ENCODE results near the gene ERCC2.

The ERCC2 gene

GRCh38 chr19:45402298-45403061 lies 32.1 kb upstream of the ERCC2 start:
- in situ Hi-C loops (cut with MboI; ENCODE audit: low sequenced_read_pairs), result no loop called here

- in situ Hi-C loops (cut with MboI; ENCODE audit: low sequenced_read_pairs), result no loop called here
These were observed 31.4 kb upstream of the ERCC2 start for GRCh38 chr19:45401815-45402214.

- in situ Hi-C loops (cut with MboI; ENCODE audit: low sequenced_read_pairs), result no loop called here
These were observed 29.8 kb upstream of the ERCC2 start for GRCh38 chr19:45400192-45400591.

GRCh38 chr19:45395821-45396617 lies 25.6 kb upstream of the ERCC2 start:
- in situ Hi-C loops (cut with MboI; ENCODE audit: low sequenced_read_pairs), result no loop called here

GRCh38 chr19:45391871-45392665 lies 21.7 kb upstream of the ERCC2 start:
- in situ Hi-C loops (cut with MboI; ENCODE audit: low sequenced_read_pairs), result no loop called here

- in situ Hi-C loops (cut with MboI; ENCODE audit: low sequenced_read_pairs), result no loop called here
These were observed 21.0 kb upstream of the ERCC2 start for GRCh38 chr19:45391346-45391745.

GRCh38 chr19:45385392-45386221 lies 15.2 kb upstream of the ERCC2 start:
- in situ Hi-C loops (cut with MboI; ENCODE audit: low sequenced_read_pairs), result no loop called here

GRCh38 chr19:45382426-45382825 lies 12.1 kb upstream of the ERCC2 start:
- in situ Hi-C loops (cut with MboI; ENCODE audit: low sequenced_read_pairs), result no loop called here

GRCh38 chr19:45380107-45380506 lies 9.7 kb upstream of the ERCC2 start:
- in situ Hi-C loops (cut with MboI; ENCODE audit: low sequenced_read_pairs), result no loop called here

GRCh38 chr19:45376045-45376724 lies 5.8 kb upstream of the ERCC2 start:
- in situ Hi-C loops (cut with MboI; ENCODE audit: low sequenced_read_pairs), result no loop called here

GRCh38 chr19:45368737-45369340 lies 1.5 kb downstream of the ERCC2 start:
- in situ Hi-C loops (cut with MboI; ENCODE audit: low sequenced_read_pairs), result no loop called here

- in situ Hi-C loops (cut with MboI; ENCODE audit: low sequenced_read_pairs), result no loop called here
These were observed 2.2 kb downstream of the ERCC2 start for GRCh38 chr19:45368127-45368526.

- in situ Hi-C loops (cut with MboI; ENCODE audit: low sequenced_read_pairs), result no loop called here
These were observed 5.7 kb downstream of the ERCC2 start for GRCh38 chr19:45364696-45365095.

- in situ Hi-C loops (cut with MboI; ENCODE audit: low sequenced_read_pairs), result no loop called here
These were observed 6.4 kb downstream of the ERCC2 start for GRCh38 chr19:45363861-45364459.

- in situ Hi-C loops (cut with MboI; ENCODE audit: low sequenced_read_pairs), result no loop called here
These were observed 8.1 kb downstream of the ERCC2 start for GRCh38 chr19:45362291-45362690.

- in situ Hi-C loops (cut with MboI; ENCODE audit: low sequenced_read_pairs), result no loop called here
These were observed 8.8 kb downstream of the ERCC2 start for GRCh38 chr19:45361608-45362007.

- in situ Hi-C loops (cut with MboI; ENCODE audit: low sequenced_read_pairs), result no loop called here
These were observed 12.1 kb downstream of the ERCC2 start for GRCh38 chr19:45358213-45358792.

- in situ Hi-C loops (cut with MboI; ENCODE audit: low sequenced_read_pairs), result no loop called here
These were observed 13.0 kb downstream of the ERCC2 start for GRCh38 chr19:45357445-45357783.

Measured in HL-60/S4 (cell line).